AG08395 (cell line): ENCODE measurements around the gene EDAR.

Experiments
- DNase-seq: peaks from one replicate; pipeline ENCODE4 v3.0.0; 2012; ENCODE audit warnings: mixed read lengths, low spot score

EDAR gene

DNA sequence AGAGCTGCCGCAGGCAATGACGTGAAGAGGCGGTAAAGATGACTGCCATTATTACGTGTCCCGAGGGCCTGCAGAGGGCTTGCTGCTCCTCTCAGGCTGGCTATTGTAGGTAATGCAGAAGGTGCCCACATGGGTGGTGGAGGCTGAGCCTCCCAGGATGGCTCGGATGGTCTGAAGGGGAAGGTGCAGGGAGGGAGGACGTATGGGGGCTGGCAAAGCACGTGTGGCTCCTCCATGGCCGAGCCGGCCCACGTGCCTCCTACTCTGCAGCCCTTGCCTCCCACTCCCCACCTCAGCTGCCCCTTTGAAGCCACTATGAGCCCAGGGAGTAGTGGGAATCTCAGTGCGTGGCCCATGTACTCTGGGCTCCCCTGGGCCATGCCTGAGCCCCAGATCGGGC is 48.9 kb downstream of the EDAR start:
- DNase-seq: no peak

DNA sequence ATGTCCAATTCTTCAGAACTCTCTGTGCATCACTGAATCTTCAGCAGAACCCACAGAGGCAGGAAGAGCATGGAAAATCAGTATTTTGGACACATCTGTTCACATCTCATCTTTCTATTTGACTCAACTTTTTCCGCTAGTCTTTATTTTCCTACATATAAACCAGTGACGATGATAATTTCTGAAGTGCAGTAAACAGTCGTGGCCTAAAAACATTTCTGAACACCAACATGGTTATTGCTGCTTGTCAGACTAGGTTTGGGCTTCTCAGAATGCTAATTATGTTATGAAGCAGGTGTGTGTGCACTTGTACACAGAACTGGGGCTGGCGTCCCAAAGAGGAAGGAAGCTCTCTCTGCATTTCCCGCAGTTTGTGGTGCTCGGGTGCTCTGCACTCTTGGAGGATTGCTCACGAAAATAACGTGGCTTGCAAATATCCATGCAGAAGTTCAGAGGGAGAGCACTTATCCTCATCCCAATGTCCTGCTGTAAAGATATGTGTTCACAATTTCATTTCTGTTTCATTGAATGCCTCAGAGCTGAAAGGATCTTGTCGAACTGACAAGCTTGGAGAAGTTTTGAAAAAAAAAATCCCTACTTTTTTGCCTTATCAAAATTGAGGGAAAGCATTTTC is 50.8 kb downstream of the EDAR start:
- DNase-seq: no peak

- no peak for DNase-seq
Observed at GRCh38 chr2:108937367-108938017, 51.5 kb downstream of the EDAR start.

- no peak for DNase-seq
Observed at GRCh38 chr2:108936866-108937265, 52.2 kb downstream of the EDAR start.

DNA sequence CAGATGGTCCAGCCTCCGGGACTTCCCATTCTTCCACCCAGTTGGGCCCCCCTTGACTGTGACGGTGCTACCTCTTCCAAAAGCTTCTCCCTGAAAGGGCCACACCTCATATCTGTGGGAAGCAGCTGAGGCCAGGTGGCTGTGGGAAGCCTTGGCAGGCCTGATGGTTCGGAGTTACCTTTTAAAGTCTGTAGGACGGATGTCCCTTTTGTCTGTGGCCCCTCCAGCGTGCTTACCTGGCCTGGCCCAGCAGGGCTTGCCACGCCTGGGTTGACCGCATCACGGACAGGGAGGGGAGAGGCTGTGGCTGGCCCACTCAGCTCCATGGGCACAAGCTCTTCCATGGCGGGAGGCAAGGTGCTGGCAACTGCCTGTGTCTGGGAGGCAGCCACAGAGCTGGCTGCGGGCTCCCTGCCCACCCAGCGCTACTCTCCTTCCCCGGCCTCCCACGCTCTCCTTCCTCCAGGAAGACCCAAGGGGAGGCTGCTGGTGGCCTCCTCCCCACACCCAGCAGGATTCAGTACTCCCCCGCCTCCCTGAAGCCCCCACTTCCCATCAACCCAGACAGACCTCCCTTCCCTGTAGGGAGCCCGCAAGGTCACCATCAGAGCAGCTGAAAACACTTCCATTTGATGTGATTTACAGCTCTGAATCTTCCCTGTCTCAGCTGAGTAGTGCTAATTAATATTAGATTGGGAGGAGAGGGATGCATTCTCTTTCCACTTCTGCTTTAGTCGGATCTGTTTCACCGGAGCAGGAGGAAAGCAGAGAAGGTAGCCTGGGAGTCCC is 52.8 kb downstream of the EDAR start:
- DNase-seq: no peak

- no peak for DNase-seq
Observed at GRCh38 chr2:108935271-108935741, 53.7 kb downstream of the EDAR start.

DNA sequence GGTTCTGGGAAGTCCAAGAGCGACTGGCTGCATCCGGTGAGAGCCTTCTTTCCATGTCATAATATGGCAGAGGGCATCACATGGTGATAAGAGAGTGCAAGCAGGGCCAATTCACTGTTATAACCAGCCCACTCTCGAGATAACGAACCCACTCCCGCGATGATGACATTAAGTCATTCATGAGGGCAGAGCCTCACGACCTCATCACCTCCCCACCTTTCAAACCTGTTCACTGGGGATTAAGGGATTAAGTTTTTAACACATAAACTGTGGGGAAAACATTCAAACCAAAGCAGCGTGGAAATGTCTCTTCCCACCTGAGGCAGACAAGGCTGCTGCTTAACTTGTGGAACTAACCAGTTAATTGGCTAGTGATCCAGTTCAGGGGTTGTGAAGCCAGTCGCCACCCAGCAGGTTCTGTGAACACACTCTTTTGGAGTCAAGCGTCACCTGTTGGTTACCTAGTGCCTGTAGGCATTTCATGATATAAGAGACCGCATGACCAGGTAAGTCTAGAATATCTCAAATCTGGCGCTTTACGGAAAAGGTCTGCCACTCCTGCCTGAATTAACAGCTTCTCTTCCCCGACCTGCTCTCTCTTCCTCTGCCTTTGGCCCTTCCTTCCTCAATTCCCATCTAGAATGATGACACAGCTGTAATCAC is 54.3 kb downstream of the EDAR start:
- DNase-seq: no peak

- DNase-seq: no peak
Observed at GRCh38 chr2:108934151-108934550, 54.9 kb downstream of the EDAR start.

- DNase-seq: no peak
Observed at GRCh38 chr2:108933691-108934117, 55.3 kb downstream of the EDAR start.

- DNase-seq: no peak
Observed at GRCh38 chr2:108932736-108933332, 56.2 kb downstream of the EDAR start.

DNA sequence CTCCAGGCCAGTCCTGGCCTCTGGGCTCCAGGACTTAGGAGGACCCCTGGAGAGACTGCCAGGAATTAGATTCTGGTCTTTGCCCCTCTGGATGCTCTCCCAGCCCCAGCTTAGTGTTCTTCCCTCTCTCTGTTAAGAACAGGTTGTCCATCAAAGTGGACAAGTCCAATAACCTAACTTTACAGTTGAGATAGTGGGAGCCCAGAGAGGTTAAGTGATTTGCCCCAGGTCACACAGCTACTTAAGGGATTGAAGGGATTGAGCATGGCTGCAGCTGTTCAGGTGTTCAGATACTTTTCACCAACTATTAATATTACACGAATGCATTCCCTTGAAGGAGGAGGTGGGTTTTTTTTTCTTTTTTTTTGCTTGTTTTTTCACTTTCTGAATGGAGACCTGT is 57.6 kb downstream of the EDAR start:
- no peak for DNase-seq

DNA sequence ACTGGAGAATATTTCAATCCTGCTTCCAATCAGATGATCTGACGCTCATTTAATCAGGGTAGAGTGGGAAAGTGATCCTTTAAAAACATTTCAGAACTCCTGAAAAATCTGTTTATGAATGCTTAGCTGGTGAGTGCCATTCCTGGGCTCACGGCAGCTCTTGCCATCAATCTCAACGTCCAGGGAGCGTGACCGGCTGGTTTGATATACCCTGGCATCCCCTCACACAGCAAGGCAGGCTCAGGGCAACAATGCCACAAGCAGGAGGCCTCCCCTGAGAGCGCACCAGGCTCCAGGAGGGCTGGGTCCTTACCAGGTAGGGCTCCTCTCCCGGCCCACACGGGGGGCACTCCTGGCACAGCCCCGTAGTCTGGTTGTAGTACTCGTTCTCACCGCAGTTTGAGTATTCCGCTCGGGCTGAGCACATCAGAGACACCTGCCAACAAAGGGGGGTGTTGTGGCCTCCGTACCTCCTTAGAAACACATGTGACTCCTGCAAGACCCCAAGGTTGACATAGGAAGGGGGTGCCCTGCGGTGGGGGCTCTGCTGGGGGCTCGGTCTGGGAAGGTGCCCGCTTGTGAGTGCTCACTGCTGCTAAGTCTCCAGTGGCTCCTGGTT is 59.1 kb downstream of the EDAR start:
- no peak for DNase-seq

GRCh38 chr2:108928660-108929377 is 60.2 kb downstream of the EDAR start:
- no peak for DNase-seq

DNA sequence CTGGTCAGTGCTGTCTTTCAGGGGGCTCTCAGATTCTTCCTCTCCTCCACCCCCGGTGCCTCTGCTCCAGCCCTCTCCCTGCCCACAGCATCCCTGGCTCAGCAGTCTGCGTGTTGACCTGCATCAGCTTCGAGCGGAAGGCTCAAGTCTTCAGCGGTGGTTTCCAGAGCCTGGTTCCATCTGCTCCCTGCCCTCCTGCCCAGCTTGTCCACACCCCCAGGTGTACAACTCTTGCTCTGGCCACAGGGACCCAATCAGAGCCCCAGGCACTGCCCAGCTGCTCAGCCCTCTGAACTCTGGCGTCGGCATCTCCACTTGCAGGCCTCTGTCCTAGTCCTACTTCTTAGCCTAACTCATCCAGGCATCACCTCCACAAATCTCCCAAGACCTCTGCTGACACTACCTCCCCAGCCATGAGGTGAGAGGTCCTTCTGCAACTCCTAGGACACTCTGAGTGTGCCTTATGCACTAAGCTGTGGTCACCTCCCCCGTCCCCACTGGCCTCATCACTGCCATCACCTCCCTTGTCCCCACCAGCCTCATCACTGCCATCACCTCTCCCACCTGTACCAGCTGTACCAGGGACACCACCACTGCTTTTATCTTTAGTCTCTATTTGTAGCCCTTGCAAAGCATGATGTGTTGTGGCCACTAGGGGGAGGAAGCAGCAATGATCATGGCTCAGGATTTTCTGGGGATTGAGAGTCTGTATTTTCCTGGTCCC is 60.9 kb downstream of the EDAR start:
- DNase-seq: peak; percentile 77

DNA sequence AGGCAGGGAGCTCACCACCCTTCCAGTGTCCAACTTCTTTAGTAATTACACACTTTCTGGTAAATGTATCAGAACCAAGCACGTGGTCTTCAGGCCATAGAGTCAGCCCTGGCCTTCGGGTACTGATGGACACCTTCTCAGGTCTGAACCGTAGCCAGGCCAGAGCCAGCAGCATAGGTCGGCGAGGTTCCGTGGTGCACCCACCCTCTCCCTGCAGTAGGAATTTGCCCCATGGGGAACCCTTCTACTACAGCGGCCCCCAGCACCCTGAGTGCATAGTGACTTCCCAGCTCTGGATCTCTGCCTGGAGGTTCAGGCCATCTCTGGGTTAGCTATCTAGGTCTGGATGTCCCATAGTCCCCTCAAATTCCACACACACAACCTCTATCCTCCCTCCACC is 61.6 kb downstream of the EDAR start:
- no peak for DNase-seq

GRCh38 chr2:108926561-108927380 is 62.2 kb downstream of the EDAR start:
- DNase-seq: no peak

GRCh38 chr2:108925735-108926134 is 63.3 kb downstream of the EDAR start:
- DNase-seq: no peak

GRCh38 chr2:108925286-108925685 is 63.7 kb downstream of the EDAR start:
- no peak for DNase-seq

GRCh38 chr2:108924580-108925251 is 64.3 kb downstream of the EDAR start:
- no peak for DNase-seq
